ENCODE results near the gene STYXL2.

STYXL2 gene

DNA sequence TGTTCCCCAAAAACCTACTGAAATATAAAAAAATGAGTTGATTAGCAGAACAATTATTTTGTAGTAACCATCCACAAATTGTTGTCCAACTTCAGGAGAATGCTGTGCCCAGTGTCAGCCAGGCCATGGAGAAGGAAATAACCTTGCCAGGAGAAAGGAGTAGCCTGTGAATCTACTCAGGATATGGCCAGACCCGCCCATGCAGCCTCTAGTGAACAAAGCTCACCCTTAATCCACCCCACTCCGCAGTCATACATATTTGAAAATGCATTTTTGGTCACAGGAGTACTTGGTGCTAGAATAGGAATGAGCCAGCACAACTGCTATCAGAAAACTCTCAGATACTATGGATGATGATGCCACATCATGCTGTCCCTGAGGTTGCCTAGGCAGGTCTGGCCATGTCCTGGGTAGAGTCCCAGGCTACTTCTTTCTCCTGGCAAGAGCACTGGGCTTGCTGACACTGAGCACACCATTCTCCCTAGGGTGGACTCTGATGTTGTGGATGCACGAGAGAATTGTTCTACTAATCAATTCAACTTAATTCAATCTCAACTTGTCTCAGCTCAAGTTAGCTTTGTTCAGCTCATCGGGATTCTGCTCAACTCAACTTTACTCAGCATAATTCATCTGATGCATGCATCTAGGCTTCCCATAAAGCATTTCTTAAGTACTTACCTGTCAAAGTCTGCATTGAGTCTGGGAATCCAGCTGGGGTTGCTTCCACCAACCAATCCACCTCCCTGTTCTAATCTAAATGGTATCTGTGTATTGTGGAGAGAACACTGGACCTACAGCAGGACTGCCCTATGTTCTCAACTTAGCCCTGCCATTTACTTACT, 18.2 kb downstream of the STYXL2 start:
- DNase-seq = no peak

- no peak for DNase-seq
Observed at GRCh38 chr1:167114725-167115124, 20.9 kb downstream of the STYXL2 start.

- DNase-seq = no peak
Observed at GRCh38 chr1:167115655-167116054, 21.8 kb downstream of the STYXL2 start.

DNA sequence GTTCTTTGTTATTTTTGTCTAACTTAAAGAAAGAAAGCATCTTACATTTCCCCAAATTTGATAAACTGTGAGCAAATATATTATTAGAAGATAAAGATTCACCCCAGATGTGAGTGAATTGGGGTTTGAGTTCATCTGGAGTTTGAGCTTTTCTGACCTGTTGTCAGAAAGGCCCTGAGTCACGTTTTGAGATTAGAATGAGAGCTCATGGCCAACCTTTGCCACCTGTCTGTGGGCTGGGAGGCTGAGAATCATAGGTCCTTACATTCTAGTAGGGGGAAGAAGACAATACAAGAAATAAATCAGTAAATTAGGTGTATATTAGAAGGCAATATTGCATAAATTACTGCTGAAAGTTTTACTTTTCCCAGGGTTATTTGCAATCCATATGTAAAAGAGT, 22.3 kb downstream of the STYXL2 start:
- no peak for DNase-seq

- no peak for DNase-seq
Observed at GRCh38 chr1:167117225-167117624, 23.4 kb downstream of the STYXL2 start.

- DNase-seq = no peak
Observed at GRCh38 chr1:167118188-167118587, 24.3 kb downstream of the STYXL2 start.

GRCh38 chr1:167119696-167120095, 25.8 kb downstream of the STYXL2 start:
- DNase-seq = no peak

GRCh38 chr1:167120899-167121298, 27.0 kb downstream of the STYXL2 start:
- no peak for DNase-seq

DNA sequence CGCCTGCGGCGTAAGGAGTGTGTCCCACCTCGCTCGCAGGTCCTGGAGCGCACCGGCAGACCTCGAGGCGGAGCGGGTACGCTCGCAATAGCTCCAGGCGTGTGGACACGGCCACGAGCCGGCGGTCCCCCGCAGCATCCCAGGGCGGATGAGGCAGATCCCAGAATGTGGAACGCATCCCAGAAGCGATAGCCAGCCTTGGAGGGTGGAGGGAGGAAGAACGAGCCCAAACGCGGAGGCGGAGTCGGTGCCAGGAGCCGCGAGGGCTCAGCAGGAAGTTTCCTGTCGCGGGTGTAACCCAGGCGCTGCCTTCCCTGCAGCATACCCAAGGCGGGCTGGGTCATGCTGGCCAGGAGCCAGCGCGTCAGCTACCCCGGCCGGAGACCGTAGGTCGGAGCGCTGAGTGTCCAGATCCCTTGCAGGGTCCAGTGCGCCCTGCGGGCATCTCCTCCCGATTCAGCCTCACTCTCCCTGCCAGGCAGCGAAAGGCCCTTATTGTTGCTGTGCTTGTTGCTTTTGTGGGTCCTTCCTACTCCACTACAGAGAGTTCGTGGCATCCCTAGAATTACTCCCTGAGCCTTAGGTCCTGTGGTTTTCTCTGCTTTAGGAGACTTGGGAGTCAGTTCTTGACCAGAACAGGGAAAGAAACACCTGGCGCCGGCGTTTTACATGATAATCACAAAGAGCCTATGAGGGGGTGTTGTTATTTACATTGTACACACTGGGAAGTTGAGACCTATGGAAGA, 27.7 kb downstream of the STYXL2 start:
- peak; percentile 34 for DNase-seq

GRCh38 chr1:167122121-167122480, 28.2 kb downstream of the STYXL2 start:
- DNase-seq = no peak

DNA sequence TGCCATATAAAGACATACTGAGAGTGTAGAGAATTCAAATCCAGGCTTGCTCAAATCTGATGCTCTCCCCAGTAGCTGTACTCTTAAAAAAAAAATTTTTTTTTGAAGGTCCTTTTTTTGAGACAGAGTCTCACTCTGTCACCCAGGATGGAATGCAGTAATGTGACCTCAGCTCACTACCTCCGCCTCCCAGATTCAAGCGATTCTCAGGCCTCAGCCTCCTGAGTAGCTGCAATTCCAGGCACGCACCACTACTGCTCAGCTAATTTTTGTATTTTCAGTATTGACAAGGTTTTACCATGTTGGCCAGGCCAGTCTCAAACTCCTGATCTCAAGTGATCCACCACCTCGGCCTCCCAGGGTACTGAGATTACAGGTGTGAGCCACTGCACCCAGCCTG, 28.7 kb downstream of the STYXL2 start:
- DNase-seq = no peak

- DNase-seq = no peak
Observed at GRCh38 chr1:167126317-167126716, 32.4 kb downstream of the STYXL2 start.

GRCh38 chr1:167126811-167127210, 32.9 kb downstream of the STYXL2 start:
- no peak for DNase-seq

- no peak for DNase-seq
Observed at GRCh38 chr1:167127236-167127635, 33.4 kb downstream of the STYXL2 start.

DNA sequence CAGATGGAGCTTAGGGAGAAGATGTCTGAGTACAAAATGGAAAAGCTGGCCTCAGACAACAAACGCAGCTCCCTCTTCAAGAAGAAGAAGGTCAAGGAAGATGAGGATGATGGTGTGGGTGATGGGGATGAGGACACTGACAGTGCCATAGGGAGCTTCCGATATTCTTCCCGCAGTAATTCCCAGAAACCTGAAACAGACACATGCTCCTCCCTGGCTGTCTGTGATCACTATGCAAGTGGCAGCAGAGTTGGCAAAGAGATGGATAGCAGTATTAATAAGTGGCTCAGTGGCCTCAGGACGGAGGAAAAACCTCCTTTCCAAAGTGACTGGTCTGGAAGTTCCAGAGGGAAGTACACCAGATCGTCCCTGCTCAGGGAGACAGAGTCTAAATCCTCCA, 33.8 kb downstream of the STYXL2 start:
- DNase-seq = no peak

GRCh38 chr1:167128261-167129227, 34.7 kb downstream of the STYXL2 start:
- DNase-seq = no peak

GRCh38 chr1:167130829-167131510, 37.1 kb downstream of the STYXL2 start:
- no peak for DNase-seq

DNA sequence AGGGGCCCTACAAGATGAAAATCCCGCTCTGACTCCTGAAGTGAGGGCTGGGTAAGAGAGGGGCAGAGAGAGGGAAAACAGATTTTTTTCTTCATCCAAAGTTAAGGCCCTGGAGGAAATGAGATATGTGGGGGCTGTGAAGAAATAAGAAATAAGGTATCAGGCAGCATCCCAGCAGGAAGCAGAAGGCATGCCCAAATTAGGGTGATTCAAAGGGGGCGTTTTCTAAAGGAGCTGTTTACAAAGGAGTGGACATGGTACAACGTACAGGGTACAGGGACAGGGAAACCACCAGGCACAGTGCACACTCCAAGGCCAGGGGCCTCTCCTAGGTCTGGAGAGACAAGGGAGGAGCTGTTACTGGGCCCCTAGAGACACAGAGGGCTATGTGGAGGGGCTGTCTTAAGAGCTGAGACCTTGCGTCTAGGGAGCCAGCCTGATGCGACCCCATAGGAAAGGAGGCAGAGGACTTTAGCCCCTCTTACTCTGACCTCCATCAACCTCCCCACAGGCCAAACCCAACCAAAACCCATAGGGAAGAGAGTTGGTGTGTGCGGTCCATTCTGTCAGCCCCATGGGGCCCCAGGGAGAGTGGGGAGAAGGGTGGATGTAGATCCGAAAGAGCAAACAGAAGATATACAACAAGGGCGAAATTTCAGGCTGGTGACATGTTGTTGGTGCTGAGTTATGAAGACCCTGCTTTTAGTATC, 38.6 kb downstream of the STYXL2 start:
- DNase-seq = no peak

DNA sequence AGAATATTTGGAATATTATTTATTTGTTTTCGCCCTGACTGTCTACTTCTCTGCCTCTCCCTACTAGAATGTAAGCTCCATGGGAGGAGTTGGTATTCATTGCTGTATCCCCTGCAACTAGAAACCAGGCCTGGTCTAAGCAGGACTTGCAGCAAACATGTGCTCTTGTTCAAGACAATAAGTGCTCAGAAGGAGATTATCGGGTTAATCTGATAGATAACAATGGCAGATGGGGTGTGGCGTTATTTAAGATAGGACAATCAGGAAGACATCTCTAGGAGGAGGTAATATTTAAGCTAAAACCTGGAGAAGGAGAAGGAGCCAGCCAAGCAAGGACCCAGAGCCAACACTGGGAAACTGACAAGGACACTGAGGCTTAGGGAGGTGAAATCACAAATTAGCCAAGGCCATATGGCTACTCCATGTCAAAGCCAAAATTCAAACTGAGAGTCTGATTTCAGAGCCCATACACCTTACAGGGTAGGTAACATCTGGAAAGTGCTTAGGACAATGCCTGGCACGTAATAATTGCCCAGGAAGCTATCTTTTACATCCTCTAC, 41.5 kb downstream of the STYXL2 start:
- DNase-seq = no peak

GRCh38 chr1:167136191-167136614, 42.3 kb downstream of the STYXL2 start:
- no peak for DNase-seq

DNA sequence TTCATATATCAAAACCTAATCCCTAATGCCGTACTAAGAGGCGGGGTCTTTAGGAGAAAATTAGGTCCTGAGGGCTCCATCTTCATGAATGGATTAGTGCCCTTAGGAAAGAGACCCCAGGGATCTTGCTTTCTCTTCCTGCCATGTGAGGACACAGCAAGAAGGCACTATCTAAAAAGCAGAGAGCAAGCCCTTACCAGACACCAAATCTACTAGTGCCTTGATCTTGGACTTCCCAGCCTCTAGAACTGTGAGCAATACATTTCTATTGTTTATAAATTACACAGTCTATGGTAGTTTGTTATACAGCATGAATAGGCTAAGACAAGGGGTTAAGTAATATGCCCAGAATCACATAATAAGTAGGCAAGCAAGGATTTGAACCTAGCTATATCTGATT, 42.9 kb downstream of the STYXL2 start:
- no peak for DNase-seq

Measured in activated CD4-positive, alpha-beta T cell treated with anti-CD3 and anti-CD28 coated beads, Interleukin-2, Interleukin-6, amounts not matched to agents 100 ng/mL and 50 ng/mL, durations not matched to agents 16 hours and 8 hours (primary cell).